Transverse colon (tissue), 4 donors: ENCODE measurements around the gene RBPJ. TPM values are rescaled to one million over a fixed set of nuclear protein-coding genes. Genes with fewer than 3 reads are reported as not detected.

ENCODE experiments used
- DNase-seq: peaks from one replicate; pipeline ENCODE4 v3.0.0-alpha.2; 2019
- H3K27ac ChIP-seq, 4 donors: fragments of 200-600 bp; sonication (generic); 2 replicates each; pipeline ENCODE4 v1.5.1; 2016 to 2018; ENCODE audit warnings: inconsistent platforms in 4 of 4
- H3K27me3 ChIP-seq: fragments of 200-600 bp; sonication (generic); 2 replicates; pipeline ENCODE4 v1.5.1; 2017; ENCODE audit warnings: inconsistent platforms
- H3K36me3 ChIP-seq, 4 donors: fragments of 200-600 bp; sonication (generic); 2 replicates each; pipeline ENCODE4 v1.5.1; 2017 to 2019; ENCODE audit warnings: inconsistent platforms in 4 of 4
- H3K4me1 ChIP-seq, 4 donors: fragments of 200-600 bp; sonication (generic); 2 replicates each; pipeline ENCODE4 v1.5.1; 2017 to 2020; ENCODE audit warnings: inconsistent platforms in 4 of 4
- H3K4me3 ChIP-seq, 4 donors: fragments of 200-600 bp; sonication (generic); 1 replicate in 1 of 4; 2 replicates in 3 of 4; pipeline versions ENCODE4 v1.5.1 to v1.6.1; 2017 to 2019; ENCODE audit warnings: inconsistent platforms in 4 of 4
- H3K9me3 ChIP-seq, 2 donors: fragments of 200-600 bp; sonication (generic); 2 replicates each; pipeline ENCODE4 v1.5.1; 2017 to 2019; ENCODE audit warnings: inconsistent platforms in 2 of 2
- CTCF ChIP-seq, 5 experiments: fragments of 200-600 bp in 3 of 5; fragments of 450-650 bp in 2 of 5; sonication (generic) in 3 of 5; IDR thresholded peaks; 1 replicate in 2 of 5; 2 replicates in 3 of 5; pipeline ENCODE4 v1.5.1; 2016 to 2017; ENCODE audit warnings: antibody characterized with exemption in 5 of 5, inconsistent platforms in 3 of 5, mild to moderate bottlenecking in 2 of 5, moderate library complexity in 1 of 5
- EP300 ChIP-seq: sonication (generic); formaldehyde crosslinking; IDR thresholded peaks from one replicate; pipeline ENCODE4 v1.6.1; 2017; ENCODE audit warnings: antibody characterized with exemption, low read depth
- POLR2A ChIP-seq: fragments of 450-650 bp; IDR thresholded peaks from one replicate; pipeline ENCODE4 v1.6.1; 2016; ENCODE audit warnings: antibody characterized with exemption, mild to moderate bottlenecking, moderate library complexity
- POLR2AphosphoS5 ChIP-seq, 3 donors: sonication (generic); formaldehyde crosslinking; IDR thresholded peaks; one replicate each; pipeline ENCODE4 v1.6.1; 2016; ENCODE audit warnings: antibody characterized with exemption in 3 of 3
- WGBS, 2 donors: methylation state at CpG; one replicate each; pipeline ENCODE4 v1.1.5; 2018; ENCODE audit warnings: low coverage in 1 of 2; 5-methylcytosine and 5-hydroxymethylcytosine counted together
- in situ Hi-C, 4 donors: fragments of 200-750 bp; cut with MboI; loops; one replicate each; pipeline versions ENCODE4 v1.15.0 to v1.15.1; 2017; ENCODE audit warnings: low sequenced_read_pairs in 3 of 4, low pct_ligation_motif_present in 1 of 4, low pct_unique_long_range_greater_than_20kb in 1 of 4
- intact Hi-C: fragments of 100-400 bp; cut with DNase I; formaldehyde crosslinking; loops from one replicate; pipeline ENCODE4 v1.15.1; 2023; ENCODE audit warnings: low total_unique reads
- total RNA-seq, 4 donors: library from RNA; depleted of rRNA; stranded (reverse); fragments of >200 nt; gene quantifications; one replicate each; pipeline ENCODE4 v1.1.0, GENCODE V29; 2016

RBPJ gene
- 100 to 1,000 TPM in 1 of 4 donors, 10 to 100 TPM in 3; 15.1 to 104 (median 44.6) TPM for total RNA-seq

- H3K27ac ChIP-seq, result peak within 1 kb of the TSS; percentile 90 to 97 (median 96)
- WGBS, 2 donors, result 0 to 1% methylated on average over 15 to 90 of the region's 102 CpGs
- H3K9me3 ChIP-seq, result peaks cover 2 to 3% of the 10 kb centered on the region in 2 donors
- in situ Hi-C loops, result loop anchor here in 3 of 4 donors (10.0 to 25.0 kb wide), 3 partner anchors 84 to 236 kb away; no protein-coding TSS in a partner anchor
- peak; percentile 90 for DNase-seq
- H3K27me3 ChIP-seq, result no peaks in the 10 kb centered on the region
- H3K36me3 ChIP-seq, result no peaks in the 10 kb centered on the region
- peaks cover 0 to 41% (median 16%) of the 10 kb centered on the region in 4 donors for H3K4me1 ChIP-seq
- peak within 1 kb of the TSS; percentile 70 to 80 (median 73) for H3K4me3 ChIP-seq
- TF ChIP-seq EP300 (no peak), POLR2AphosphoS5 (IDR thresholded peaks at IDR 0.05) (peak; percentile 57 to 78 (median 77)), POLR2A (peak; percentile 73)
- intact Hi-C loops, result loop anchor here (5.0 kb wide), 1 partner anchor 293 kb away; no protein-coding TSS in a partner anchor
Measured at GRCh38 chr4:26320538-26321372, at the start of gene RBPJ. TSS of gene RBPJ (plus strand) at chr4:26321014. CDS start at chr4:26321029, 15 bp downstream.

GRCh38 chr4:26271703-26272102 lies 49.1 kb upstream of the RBPJ start:
- H3K27me3 ChIP-seq, result no peaks in the 10 kb centered on the region
- no peak for TF ChIP-seq CTCF (IDR thresholded peaks at IDR 0.05)
- no peak for TF ChIP-seq EP300
- TF ChIP-seq POLR2AphosphoS5 (IDR thresholded peaks at IDR 0.05), result no peak
- no peak for TF ChIP-seq POLR2A
- no peaks in the 10 kb centered on the region for H3K36me3 ChIP-seq
- intact Hi-C loops, result no loop called here
- no peaks in the 10 kb centered on the region for H3K9me3 ChIP-seq
- in situ Hi-C loops, result no loop called here
- no peak overlapping the region for H3K4me3 ChIP-seq
- no peak for DNase-seq
- WGBS, 2 donors, result 83 to 97% methylated on average over 4 to 5 of the region's 5 CpGs
- peaks cover 0 to 24% (median 5%) of the 10 kb centered on the region in 4 donors for H3K4me1 ChIP-seq
- no peak overlapping the region for H3K27ac ChIP-seq

- no peaks in the 10 kb centered on the region for H3K27me3 ChIP-seq
- no peaks in the 10 kb centered on the region for H3K9me3 ChIP-seq
- H3K36me3 ChIP-seq, result no peaks in the 10 kb centered on the region
- 49 to 56% methylated on average over 3 to 10 of the region's 10 CpGs for WGBS, 2 donors
- intact Hi-C loops (no loop called here), in situ Hi-C loops (no loop called here)
- no peak for TF ChIP-seq POLR2AphosphoS5 (IDR thresholded peaks at IDR 0.05)
- no peak for TF ChIP-seq EP300
- TF ChIP-seq CTCF (IDR thresholded peaks at IDR 0.05), result no peak
- no peak for TF ChIP-seq POLR2A
- peak overlapping the region; percentile 21 to 63 (median 48) for H3K27ac ChIP-seq
- H3K4me3 ChIP-seq, result no peak overlapping the region
- peaks cover 0 to 13% (median 0%) of the 10 kb centered on the region in 4 donors for H3K4me1 ChIP-seq
- no peak for DNase-seq
Measured at GRCh38 chr4:26272654-26273615, 47.9 kb upstream of the RBPJ start.

- Histone ChIP-seq H3K4me1 (peaks cover 0 to 9% (median 0%) of the 10 kb centered on the region in 4 donors), H3K36me3 (no peaks in the 10 kb centered on the region), H3K9me3 (no peaks in the 10 kb centered on the region), H3K27me3 (no peaks in the 10 kb centered on the region), H3K27ac (peak overlapping the region; percentile 21 to 63 (median 48)), H3K4me3 (no peak overlapping the region)
- no peak for DNase-seq
- in situ Hi-C loops (no loop called here), intact Hi-C loops (no loop called here)
- no peak for TF ChIP-seq CTCF (IDR thresholded peaks at IDR 0.05)
- TF ChIP-seq EP300, result no peak
- no peak for TF ChIP-seq POLR2AphosphoS5 (IDR thresholded peaks at IDR 0.05)
- 76 to 97% methylated on average over 5 to 8 of the region's 8 CpGs for WGBS, 2 donors
Measured at GRCh38 chr4:26273616-26273980, 47.2 kb upstream of the RBPJ start.
